Esophagus muscularis mucosa (tissue), 4 donors: ENCODE results near the gene TBCD. TPM values are rescaled to one million over a fixed set of nuclear protein-coding genes. Genes with fewer than 3 reads are reported as not detected.
"Not testable (repeated sequence)": the region's sequence is repeated elsewhere in the genome, so short reads cannot be mapped to it uniquely, and the experiment has no call there.

Experiments
- DNase-seq: peaks from one replicate; pipeline ENCODE4 v3.0.0-alpha.2; 2017; ENCODE audit errors: extremely low spot score
- H3K27ac ChIP-seq, 4 donors: fragments of 200-600 bp; sonication (generic); replicated peaks in 1 of 4; 1 replicate in 3 of 4; 2 replicates in 1 of 4; pipeline ENCODE4 v1.5.1; 2016 to 2019; ENCODE audit warnings: mild to moderate bottlenecking in 1 of 4
- H3K27me3 ChIP-seq, 4 donors: fragments of 200-600 bp; sonication (generic); one replicate each; pipeline versions ENCODE4 v1.5.1 to v1.6.0; 2016 to 2019
- H3K36me3 ChIP-seq, 4 donors: fragments of 200-600 bp; sonication (generic); one replicate each; pipeline ENCODE4 v1.5.1; 2016 to 2019
- H3K4me1 ChIP-seq, 4 donors: fragments of 200-600 bp; sonication (generic); one replicate each; pipeline ENCODE4 v1.5.1; 2016 to 2019
- H3K4me3 ChIP-seq, 4 donors: fragments of 200-600 bp; sonication (generic); 1 replicate in 2 of 4; 2 replicates in 2 of 4; pipeline ENCODE4 v1.5.1; 2016 to 2019; ENCODE audit warnings: mild to moderate bottlenecking in 4 of 4, moderate library complexity in 1 of 4
- H3K9me3 ChIP-seq, 4 donors: fragments of 200-600 bp; sonication (generic); 1 replicate in 3 of 4; 2 replicates in 1 of 4; pipeline ENCODE4 v1.5.1; 2016 to 2019
- CTCF ChIP-seq, 3 experiments: fragments of 200-600 bp in 2 of 3; fragments of 450-650 bp in 1 of 3; sonication (generic) in 2 of 3; IDR thresholded peaks; one replicate each; pipeline ENCODE4 v1.5.1; 2017 to 2019; ENCODE audit warnings: antibody characterized with exemption in 3 of 3, mild to moderate bottlenecking in 2 of 3, moderate library complexity in 1 of 3
- EP300 ChIP-seq: sonication (generic); formaldehyde crosslinking; IDR thresholded peaks from one replicate; pipeline ENCODE4 v1.6.1; 2017; ENCODE audit warnings: antibody characterized with exemption
- POLR2A ChIP-seq: fragments of 450-650 bp; IDR thresholded peaks from one replicate; pipeline ENCODE4 v1.6.1; 2017; ENCODE audit warnings: antibody characterized with exemption, moderate library complexity, mild to moderate bottlenecking, low read depth
- POLR2AphosphoS5 ChIP-seq, 2 donors: sonication (generic); formaldehyde crosslinking; IDR thresholded peaks; one replicate each; pipeline ENCODE4 v1.6.1; 2017; ENCODE audit warnings: antibody characterized with exemption in 2 of 2
- WGBS: methylation state at CpG from one replicate; pipeline ENCODE4 v1.1.5; 2018; 5-methylcytosine and 5-hydroxymethylcytosine counted together
- intact Hi-C: fragments of 100-400 bp; cut with DNase I; formaldehyde crosslinking; loops from one replicate; pipeline ENCODE4 v1.15.1; 2023
- total RNA-seq, 4 donors: library from RNA; depleted of rRNA; stranded (reverse); fragments of >200 nt; gene quantifications; one replicate each; pipeline versions ENCODE4 v1.1.0 to v1.2.1, GENCODE V29; 2016

TBCD gene
- total RNA-seq, 4 donors from 2014 or later: 38.1 to 56.7 (median 53.6) TPM

- Histone ChIP-seq H3K4me1 (peaks cover 0 to 11% (median 9%) of the 10 kb centered on the region in 4 donors), H3K36me3 (peaks cover 14 to 41% (median 27%) of the 10 kb centered on the region in 4 donors), H3K27ac (peak overlapping the region in 1 of 4 donors; percentile 50), H3K9me3 (no peaks in the 10 kb centered on the region), H3K27me3 (no peaks in the 10 kb centered on the region), H3K4me3 (no peak overlapping the region)
- TF ChIP-seq EP300 (no peak), POLR2AphosphoS5 (IDR thresholded peaks at IDR 0.05) (no peak), CTCF (IDR thresholded peaks at IDR 0.05) (peak; percentile 91 to 97 (median 94)), POLR2A (no peak)
- DNase-seq: no peak
- intact Hi-C loops: loop anchor here (5.0 to 10.0 kb wide), 2 partner anchors 93 to 135 kb away; no protein-coding TSS in a partner anchor
- WGBS: 25% methylated on average over 8 of the region's 8 CpGs
Observed at GRCh38 chr17:82781894-82782274, 30.0 kb downstream of the TBCD start.

GRCh38 chr17:82782657-82783207 is 30.9 kb downstream of the TBCD start:
- H3K36me3 ChIP-seq: peaks cover 14 to 41% (median 29%) of the 10 kb centered on the region in 4 donors
- H3K27me3 ChIP-seq: no peaks in the 10 kb centered on the region
- H3K4me3 ChIP-seq: no peak overlapping the region
- H3K4me1 ChIP-seq: peaks cover 0 to 14% (median 9%) of the 10 kb centered on the region in 4 donors
- TF ChIP-seq CTCF (IDR thresholded peaks at IDR 0.05): no peak
- TF ChIP-seq POLR2A: no peak
- no peak for TF ChIP-seq EP300
- WGBS: 82% methylated on average over 42 of the region's 42 CpGs
- intact Hi-C loops: loop anchor here (5.0 to 10.0 kb wide), 2 partner anchors 92 to 135 kb away; no protein-coding TSS in a partner anchor
- H3K9me3 ChIP-seq: no peaks in the 10 kb centered on the region
- DNase-seq: no peak
- H3K27ac ChIP-seq: peak overlapping the region in 2 of 4 donors; percentile 14 to 50

DNA sequence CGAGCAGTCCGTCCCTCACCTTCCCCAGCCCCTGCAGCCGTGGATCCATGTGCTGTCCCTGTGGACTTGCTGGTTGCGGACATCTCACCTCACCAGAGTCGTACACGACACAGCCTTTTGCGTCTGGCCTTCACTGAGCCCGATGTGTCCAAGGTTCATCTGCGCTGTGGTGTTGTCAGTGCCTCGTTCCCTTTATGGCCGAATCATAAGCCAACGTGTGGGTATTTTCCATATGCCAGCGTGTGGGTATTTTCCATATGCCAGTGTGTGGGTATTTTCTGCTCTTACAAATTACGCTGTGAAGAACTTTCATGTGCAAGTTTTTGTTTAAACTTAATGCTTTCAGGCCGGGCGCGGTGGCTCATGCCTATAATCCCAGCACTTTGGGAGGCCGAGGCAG is 31.6 kb downstream of the TBCD start:
- DNase-seq: no peak
- intact Hi-C loops: loop anchor here (5.0 to 10.0 kb wide), 2 partner anchors 91 to 134 kb away; no protein-coding TSS in a partner anchor
- peaks cover 0 to 14% (median 9%) of the 10 kb centered on the region in 4 donors for H3K4me1 ChIP-seq
- no peaks in the 10 kb centered on the region for H3K9me3 ChIP-seq
- WGBS: 94% methylated on average over 18 of the region's 18 CpGs
- H3K27ac ChIP-seq: no peak overlapping the region
- no peaks in the 10 kb centered on the region for H3K27me3 ChIP-seq
- no peak overlapping the region for H3K4me3 ChIP-seq
- H3K36me3 ChIP-seq: peaks cover 14 to 41% (median 29%) of the 10 kb centered on the region in 4 donors
- TF ChIP-seq EP300 (no peak), POLR2AphosphoS5 (IDR thresholded peaks at IDR 0.05) (no peak), CTCF (IDR thresholded peaks at IDR 0.05) (no peak), POLR2A (no peak)

- Histone ChIP-seq H3K36me3 (peaks cover 14 to 50% (median 31%) of the 10 kb centered on the region in 4 donors), H3K4me1 (peaks cover 0 to 14% (median 9%) of the 10 kb centered on the region in 4 donors)
- not testable (repeated sequence) for H3K27me3 ChIP-seq, H3K27ac ChIP-seq, DNase-seq, H3K4me3 ChIP-seq, H3K9me3 ChIP-seq
- 96% methylated on average over 10 of the region's 16 CpGs for WGBS
- intact Hi-C loops: loop anchor here (10.0 kb wide), 1 partner anchor 89 kb away; no protein-coding TSS in a partner anchor
Observed at GRCh38 chr17:82785581-82785980, 33.7 kb downstream of the TBCD start.

DNA sequence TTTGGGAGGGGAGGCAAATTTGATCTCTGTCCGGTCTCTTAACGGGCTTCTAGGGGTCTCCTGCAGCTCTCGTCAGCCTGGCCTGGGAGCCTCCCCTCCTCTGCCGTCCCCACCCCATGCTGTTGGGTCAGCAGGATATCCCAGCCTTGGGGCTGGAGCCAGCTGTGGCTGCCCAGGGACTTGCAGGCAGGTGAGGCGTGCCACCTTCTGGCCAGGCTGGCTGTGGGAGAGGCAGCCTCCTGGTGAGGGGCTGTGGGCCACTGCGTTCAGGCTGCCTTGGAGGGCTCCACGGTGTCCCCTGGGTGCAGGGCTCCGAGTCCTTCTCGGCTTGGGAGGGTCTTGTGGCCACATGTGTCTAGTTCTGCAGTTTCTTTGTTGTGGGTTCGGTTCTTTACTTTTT is 34.6 kb downstream of the TBCD start:
- no peak for DNase-seq
- 96% methylated on average over 4 of the region's 10 CpGs for WGBS

More for the DNA sequence above, 34.6 kb downstream of the TBCD start:
- Histone ChIP-seq H3K36me3 (peaks cover 14 to 55% (median 34%) of the 10 kb centered on the region in 4 donors), H3K9me3 (no peaks in the 10 kb centered on the region), H3K4me3 (no peak overlapping the region), H3K27ac (no peak overlapping the region), H3K27me3 (no peaks in the 10 kb centered on the region), H3K4me1 (peaks cover 0 to 12% (median 9%) of the 10 kb centered on the region in 4 donors)
- TF ChIP-seq POLR2AphosphoS5 (IDR thresholded peaks at IDR 0.05) (no peak), POLR2A (no peak), CTCF (IDR thresholded peaks at IDR 0.05) (no peak), EP300 (no peak)
- intact Hi-C loops: loop anchor here (10.0 kb wide), 1 partner anchor 88 kb away; no protein-coding TSS in a partner anchor
